Rectal smooth muscle tissue (tissue), 1 donor: Measurements from ENCODE around the gene PRRT2.

Experiments used
- H3K27ac ChIP-seq: one replicate; pipeline ENCODE4 v1.7.0; 2013; ENCODE audit warnings: low read depth, low read length, inconsistent platforms
- H3K27me3 ChIP-seq: one replicate; pipeline ENCODE4 v1.7.0; 2013; ENCODE audit warnings: low read length; ENCODE audit not compliant: control insufficient read depth, insufficient read depth
- H3K36me3 ChIP-seq: one replicate; pipeline ENCODE4 v1.7.0; 2013; ENCODE audit warnings: low read length; ENCODE audit not compliant: control insufficient read depth, insufficient read depth
- H3K4me1 ChIP-seq: one replicate; pipeline ENCODE4 v1.7.0; 2013; ENCODE audit warnings: low read length; ENCODE audit not compliant: control insufficient read depth, insufficient read depth
- H3K4me3 ChIP-seq: one replicate; pipeline ENCODE4 v1.7.0; 2013; ENCODE audit warnings: low read length
- H3K9ac ChIP-seq: one replicate; pipeline ENCODE4 v1.7.0; 2013; ENCODE audit warnings: low read length

PRRT2 gene

GRCh38 chr16:29810699-29811169, 1.3 kb upstream of the PRRT2 start:
- Histone ChIP-seq H3K27ac (peak overlapping the region; percentile 87), H3K27me3 (no peaks in the 10 kb centered on the region), H3K36me3 (peaks cover 11% of the 10 kb centered on the region), H3K9ac (no peak overlapping the region), H3K4me1 (peaks cover 38% of the 10 kb centered on the region), H3K4me3 (peak overlapping the region; percentile 41)

- no peaks in the 10 kb centered on the region for H3K27me3 ChIP-seq
- H3K4me3 ChIP-seq, result peak overlapping the region; percentile 86
- peaks cover 11% of the 10 kb centered on the region for H3K36me3 ChIP-seq
- H3K4me1 ChIP-seq, result peaks cover 38% of the 10 kb centered on the region
- H3K27ac ChIP-seq, result peak overlapping the region; percentile 87
- peak overlapping the region; percentile 16 for H3K9ac ChIP-seq
These were observed 660 bp upstream of the PRRT2 start for GRCh38 chr16:29811170-29811895.

DNA sequence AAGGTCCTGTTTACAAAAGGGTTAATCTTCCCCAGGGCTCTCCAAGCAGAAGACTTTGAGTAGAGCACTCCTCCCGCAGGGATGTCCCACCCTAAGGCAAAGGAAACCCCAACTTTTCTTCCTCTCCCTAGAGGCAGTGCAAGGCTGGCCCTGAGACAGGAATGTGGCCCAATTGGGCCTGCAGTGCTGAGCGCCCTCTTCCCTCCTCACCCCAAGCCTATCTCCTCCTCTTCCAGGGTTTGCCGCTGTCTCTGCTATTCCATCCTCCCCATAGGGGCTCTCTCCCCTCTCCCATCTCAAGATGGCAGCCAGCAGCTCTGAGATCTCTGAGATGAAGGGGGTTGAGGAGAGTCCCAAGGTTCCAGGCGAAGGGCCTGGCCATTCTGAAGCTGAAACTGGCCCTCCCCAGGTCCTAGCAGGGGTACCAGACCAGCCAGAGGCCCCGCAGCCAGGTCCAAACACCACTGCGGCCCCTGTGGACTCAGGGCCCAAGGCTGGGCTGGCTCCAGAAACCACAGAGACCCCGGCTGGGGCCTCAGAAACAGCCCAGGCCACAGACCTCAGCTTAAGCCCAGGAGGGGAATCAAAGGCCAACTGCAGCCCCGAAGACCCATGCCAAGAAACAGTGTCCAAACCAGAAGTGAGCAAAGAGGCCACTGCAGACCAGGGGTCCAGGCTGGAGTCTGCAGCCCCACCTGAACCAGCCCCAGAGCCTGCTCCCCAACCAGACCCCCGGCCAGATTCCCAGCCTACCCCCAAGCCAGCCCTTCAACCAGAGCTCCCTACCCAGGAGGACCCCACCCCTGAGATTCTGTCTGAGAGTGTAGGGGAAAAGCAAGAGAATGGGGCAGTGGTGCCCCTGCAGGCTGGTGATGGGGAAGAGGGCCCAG, 1.0 kb downstream of the PRRT2 start:
- H3K36me3 ChIP-seq, result peaks cover 11% of the 10 kb centered on the region
- H3K4me1 ChIP-seq, result peaks cover 38% of the 10 kb centered on the region
- peak overlapping the region; percentile 43 for H3K9ac ChIP-seq
- H3K4me3 ChIP-seq, result peak overlapping the region; percentile 86
- H3K27ac ChIP-seq, result peak overlapping the region; percentile 87
- no peaks in the 10 kb centered on the region for H3K27me3 ChIP-seq

DNA sequence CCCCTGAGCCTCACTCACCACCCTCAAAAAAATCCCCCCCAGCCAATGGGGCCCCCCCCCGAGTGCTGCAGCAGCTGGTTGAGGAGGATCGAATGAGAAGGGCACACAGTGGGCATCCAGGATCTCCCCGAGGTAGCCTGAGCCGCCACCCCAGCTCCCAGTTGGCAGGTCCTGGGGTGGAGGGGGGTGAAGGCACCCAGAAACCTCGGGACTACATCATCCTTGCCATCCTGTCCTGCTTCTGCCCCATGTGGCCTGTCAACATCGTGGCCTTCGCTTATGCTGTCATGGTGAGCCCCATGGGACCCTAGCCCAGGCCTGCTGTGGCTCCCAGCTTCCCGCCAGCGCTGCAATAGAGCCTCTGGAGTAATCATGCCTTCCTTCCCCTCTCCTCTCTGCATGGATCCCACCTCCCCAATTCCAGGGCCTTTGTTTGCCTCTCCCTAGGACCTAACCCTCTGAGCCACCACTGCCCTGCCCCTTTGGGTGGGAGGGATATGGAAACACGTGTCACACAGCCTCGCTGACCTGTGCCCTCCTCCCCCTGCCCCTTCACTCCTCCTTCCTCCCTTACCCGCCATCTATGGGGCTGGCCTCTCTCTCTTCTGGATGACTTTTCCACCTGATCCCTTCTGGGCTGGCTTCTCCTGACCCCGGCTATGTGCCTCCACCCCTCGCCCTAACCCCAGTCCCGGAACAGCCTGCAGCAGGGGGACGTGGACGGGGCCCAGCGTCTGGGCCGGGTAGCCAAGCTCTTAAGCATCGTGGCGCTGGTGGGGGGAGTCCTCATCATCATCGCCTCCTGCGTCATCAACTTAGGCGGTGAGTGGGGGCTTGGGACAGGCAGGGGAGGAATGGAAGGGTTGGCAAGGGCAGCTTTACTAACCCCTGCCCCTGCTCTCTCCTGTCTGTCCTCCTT, 1.9 kb downstream of the PRRT2 start:
- Histone ChIP-seq H3K27me3 (no peaks in the 10 kb centered on the region), H3K4me3 (peak overlapping the region; percentile 11), H3K36me3 (peaks cover 12% of the 10 kb centered on the region), H3K27ac (peak overlapping the region; percentile 76), H3K4me1 (peaks cover 30% of the 10 kb centered on the region), H3K9ac (no peak overlapping the region)

- no peaks in the 10 kb centered on the region for H3K27me3 ChIP-seq
- H3K9ac ChIP-seq, result peak overlapping the region; percentile 36
- H3K27ac ChIP-seq, result peak overlapping the region; percentile 76
- H3K4me3 ChIP-seq, result peak overlapping the region; percentile 57
- H3K36me3 ChIP-seq, result peaks cover 7% of the 10 kb centered on the region
- peaks cover 25% of the 10 kb centered on the region for H3K4me1 ChIP-seq
These were observed 2.6 kb downstream of the PRRT2 start for GRCh38 chr16:29814592-29814991.

DNA sequence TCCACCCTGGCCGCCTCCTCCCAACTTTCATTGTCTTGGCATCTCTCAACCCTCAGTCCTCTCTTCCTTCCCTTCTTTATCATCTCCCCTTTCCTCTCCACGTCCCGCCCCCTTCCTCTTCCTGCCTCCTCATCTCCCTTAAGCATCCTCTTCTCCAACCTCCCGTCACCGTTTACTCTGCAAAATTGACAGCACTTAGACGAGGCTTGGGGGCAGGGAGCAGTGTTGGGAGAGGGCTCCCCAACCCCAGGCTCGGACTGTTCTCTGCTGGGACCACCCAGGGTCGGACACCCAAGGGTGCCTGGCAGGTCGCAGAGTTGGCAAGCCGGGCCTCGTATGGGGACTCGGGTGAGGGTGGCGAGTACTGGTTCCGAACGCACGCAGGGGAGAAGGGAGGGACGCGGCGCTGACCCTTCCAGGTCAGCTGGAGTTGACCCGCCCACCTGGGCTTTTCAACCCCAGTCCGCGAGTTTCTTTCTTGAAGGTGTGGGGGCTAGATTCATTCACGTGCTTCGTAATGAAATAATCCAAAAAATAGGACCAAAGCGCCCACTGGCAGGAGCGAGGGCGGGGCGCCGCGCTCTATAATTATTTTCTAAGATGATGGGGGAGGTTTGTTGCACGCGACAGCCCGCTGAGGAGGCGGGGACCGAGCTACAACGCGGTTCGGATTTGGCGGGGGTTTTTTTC, 3.2 kb downstream of the PRRT2 start:
- Histone ChIP-seq H3K27me3 (no peaks in the 10 kb centered on the region), H3K4me3 (peak overlapping the region; percentile 57), H3K27ac (peak overlapping the region; percentile 76), H3K9ac (no peak overlapping the region), H3K36me3 (peaks cover 6% of the 10 kb centered on the region), H3K4me1 (peaks cover 30% of the 10 kb centered on the region)

DNA sequence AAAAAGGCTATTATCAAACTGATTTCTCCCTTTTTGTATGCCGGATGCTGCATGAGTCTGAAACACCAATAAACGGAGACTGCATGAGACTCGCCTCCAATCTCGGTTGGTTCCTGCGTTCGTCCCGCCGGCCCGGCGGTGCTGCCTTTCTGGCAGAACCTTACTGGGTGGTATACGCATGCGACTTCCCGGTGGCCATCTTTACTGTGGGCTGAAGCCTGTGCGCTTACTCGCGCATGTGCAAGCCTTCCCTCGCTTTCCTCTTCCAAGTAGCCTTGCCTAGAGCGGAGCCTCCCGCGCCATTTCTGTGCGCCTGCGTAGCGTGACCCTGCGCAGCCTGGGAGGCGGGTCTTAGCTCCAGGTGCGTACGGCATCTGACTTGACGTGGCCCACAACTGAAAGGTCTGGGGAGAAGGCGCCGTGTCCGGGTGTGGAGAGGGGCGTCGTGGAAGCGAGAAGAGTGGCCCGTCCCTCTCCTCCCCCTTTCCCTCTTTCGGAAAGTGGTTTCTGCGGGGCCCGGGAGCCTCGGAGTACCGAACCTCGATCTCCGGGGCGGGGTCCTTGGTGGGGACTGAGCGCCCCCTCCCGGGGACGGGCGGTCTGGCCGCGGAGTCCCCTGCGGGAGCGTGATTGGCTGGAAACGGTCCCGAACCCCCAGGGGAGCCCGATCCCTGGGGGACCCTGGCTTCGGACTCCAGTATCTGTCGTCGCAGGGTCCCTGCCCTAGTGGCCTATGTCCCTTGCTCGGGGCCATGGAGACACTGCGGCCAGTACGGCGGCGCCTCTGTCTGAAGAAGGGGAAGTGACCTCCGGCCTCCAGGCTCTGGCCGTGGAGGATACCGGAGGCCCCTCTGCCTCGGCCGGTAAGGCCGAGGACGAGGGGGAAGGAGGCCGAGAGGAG, 4.0 kb downstream of the PRRT2 start, which contains the start of gene PAGR1:
TSS of gene PAGR1 (plus strand) at position 360 of the 901 bp plus-strand sequence. CDS start at position 734, 374 bp downstream.
- peak within 1 kb of the TSS; percentile 94 for H3K9ac ChIP-seq
- peak within 1 kb of the TSS; percentile 95 for H3K27ac ChIP-seq
- peak within 1 kb of the TSS; percentile 88 for H3K4me3 ChIP-seq
- peaks cover 27% of the 10 kb centered on the region for H3K4me1 ChIP-seq
- peaks cover 3% of the 10 kb centered on the region for H3K36me3 ChIP-seq
- H3K27me3 ChIP-seq, result no peaks in the 10 kb centered on the region

GRCh38 chr16:29816694-29817441, 4.9 kb downstream of the PRRT2 start:
- Histone ChIP-seq H3K27me3 (no peaks in the 10 kb centered on the region), H3K36me3 (peaks cover 3% of the 10 kb centered on the region), H3K4me1 (peaks cover 30% of the 10 kb centered on the region), H3K27ac (peak overlapping the region; percentile 95), H3K9ac (peak overlapping the region; percentile 94), H3K4me3 (peak overlapping the region; percentile 88)

DNA sequence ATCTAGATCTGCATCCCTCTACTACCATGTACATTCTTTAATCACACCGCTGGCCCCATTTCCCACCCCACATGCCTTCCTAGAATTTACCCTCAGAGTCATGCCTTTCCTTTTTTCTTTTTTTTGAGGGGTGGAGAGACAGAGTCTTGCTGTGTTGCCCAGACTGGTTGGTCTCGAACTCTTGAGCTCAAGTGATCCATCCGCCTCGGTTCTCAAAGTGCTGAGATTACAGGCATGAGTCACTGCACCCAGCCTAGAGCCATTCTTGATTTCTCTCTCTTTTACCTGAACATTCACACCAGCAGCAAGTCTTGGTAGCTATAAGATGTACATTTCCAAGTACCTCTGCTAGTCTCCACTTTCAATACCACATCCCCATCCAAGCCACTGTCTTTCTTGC, 6.1 kb downstream of the PRRT2 start:
- Histone ChIP-seq H3K4me1 (peaks cover 36% of the 10 kb centered on the region), H3K4me3 (no peak overlapping the region), H3K36me3 (peaks cover 3% of the 10 kb centered on the region), H3K27me3 (no peaks in the 10 kb centered on the region), H3K9ac (no peak overlapping the region), H3K27ac (no peak overlapping the region)

DNA sequence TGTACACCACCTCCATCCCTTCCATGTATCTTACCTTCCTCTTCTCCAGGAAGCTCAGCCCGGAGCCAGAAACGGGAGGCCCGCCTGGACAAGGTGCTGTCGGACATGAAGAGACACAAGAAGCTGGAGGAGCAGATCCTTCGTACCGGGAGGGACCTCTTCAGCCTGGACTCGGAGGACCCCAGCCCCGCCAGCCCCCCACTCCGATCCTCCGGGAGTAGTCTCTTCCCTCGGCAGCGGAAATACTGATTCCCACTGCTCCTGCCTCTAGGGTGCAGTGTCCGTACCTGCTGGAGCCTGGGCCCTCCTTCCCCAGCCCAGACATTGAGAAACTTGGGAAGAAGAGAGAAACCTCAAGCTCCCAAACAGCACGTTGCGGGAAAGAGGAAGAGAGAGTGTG, 7.5 kb downstream of the PRRT2 start:
- Histone ChIP-seq H3K36me3 (peaks cover 3% of the 10 kb centered on the region), H3K27ac (no peak overlapping the region), H3K4me3 (peak overlapping the region; percentile 66), H3K9ac (no peak overlapping the region), H3K27me3 (no peaks in the 10 kb centered on the region), H3K4me1 (peaks cover 33% of the 10 kb centered on the region)
